GM21717 (cell line): ENCODE results near the gene RELB.

Experiments used
- ATAC-seq: cut with Tn5 transposase; IDR thresholded peaks from one replicate; pipeline ENCODE4 v1.9.1; 2021; ENCODE audit warnings: mild to moderate bottlenecking, moderate library complexity; ENCODE audit not compliant: unreplicated experiment

RELB gene

GRCh38 chr19:45076851-45077730, 75.8 kb downstream of the RELB start:
- no peak for ATAC-seq

- no peak for ATAC-seq
Observed at GRCh38 chr19:45078390-45079062, 77.3 kb downstream of the RELB start.

- ATAC-seq: peak; percentile 41
Observed at GRCh38 chr19:45079063-45079910, 78.0 kb downstream of the RELB start, which contains the start of gene GEMIN7. Gene GEMIN7 (plus strand): TSS chr19:45079260. CDS start chr19:45090115, 10,855 bp downstream.

GRCh38 chr19:45079911-45080370, 78.7 kb downstream of the RELB start:
- no peak for ATAC-seq

- no peak for ATAC-seq
Observed at GRCh38 chr19:45082170-45082569, 80.9 kb downstream of the RELB start.

GRCh38 chr19:45086480-45086879, 85.2 kb downstream of the RELB start:
- no peak for ATAC-seq

GRCh38 chr19:45087531-45087930, 86.3 kb downstream of the RELB start:
- no peak for ATAC-seq
